Fibroblast of peridontal ligament (primary cell): ENCODE measurements around the gene REPIN1.

Source experiments
- DNase-seq: peaks from one replicate; pipeline ENCODE4 v3.0.0-alpha.2; 2010; ENCODE audit errors: extremely low read depth

REPIN1 gene

GRCh38 chr7:150337179-150337578 is 31.4 kb upstream of the REPIN1 start:
- DNase-seq, result no peak

- DNase-seq, result no peak
Observed at GRCh38 chr7:150337659-150338081, 31.0 kb upstream of the REPIN1 start.

GRCh38 chr7:150338166-150338829 is 30.3 kb upstream of the REPIN1 start:
- no peak for DNase-seq

GRCh38 chr7:150339409-150339809 is 29.2 kb upstream of the REPIN1 start:
- no peak for DNase-seq

- DNase-seq, result peak; percentile 35
Observed at GRCh38 chr7:150340024-150340749, 28.4 kb upstream of the REPIN1 start.

GRCh38 chr7:150340875-150341262 is 27.8 kb upstream of the REPIN1 start:
- no peak for DNase-seq

GRCh38 chr7:150341263-150342120 is 27.1 kb upstream of the REPIN1 start, which contains the start of gene RARRES2:
Gene RARRES2 (minus strand): TSS chr7:150341629. CDS start chr7:150340609, 1,020 bp downstream.
- DNase-seq, result no peak

GRCh38 chr7:150342121-150342408 is 26.6 kb upstream of the REPIN1 start:
- no peak for DNase-seq

- no peak for DNase-seq
Observed at GRCh38 chr7:150343225-150343624, 25.4 kb upstream of the REPIN1 start.

GRCh38 chr7:150344299-150344698 is 24.3 kb upstream of the REPIN1 start:
- no peak for DNase-seq

- no peak for DNase-seq
Observed at GRCh38 chr7:150345012-150345411, 23.6 kb upstream of the REPIN1 start.

- no peak for DNase-seq
Observed at GRCh38 chr7:150346922-150347321, 21.7 kb upstream of the REPIN1 start.

GRCh38 chr7:150351587-150352194 is 16.9 kb upstream of the REPIN1 start:
- DNase-seq, result no peak

- DNase-seq, result no peak
Observed at GRCh38 chr7:150355666-150356059, 13.0 kb upstream of the REPIN1 start.

- DNase-seq, result peak; percentile 60
Observed at GRCh38 chr7:150356265-150356897, 12.2 kb upstream of the REPIN1 start.

- DNase-seq, result no peak
Observed at GRCh38 chr7:150357270-150357669, 11.4 kb upstream of the REPIN1 start.

GRCh38 chr7:150357771-150358427 is 10.7 kb upstream of the REPIN1 start:
- DNase-seq, result no peak

- DNase-seq, result no peak
Observed at GRCh38 chr7:150358433-150358832, 10.2 kb upstream of the REPIN1 start.

- DNase-seq, result no peak
Observed at GRCh38 chr7:150358988-150359621, 9.5 kb upstream of the REPIN1 start.

- DNase-seq, result no peak
Observed at GRCh38 chr7:150359622-150360362, 8.8 kb upstream of the REPIN1 start.
